ENCODE results near the gene NEDD9.
A peak's percentile ranks its signal among the peaks of the same experiment; 100 is the strongest.

NEDD9 gene

DNA sequence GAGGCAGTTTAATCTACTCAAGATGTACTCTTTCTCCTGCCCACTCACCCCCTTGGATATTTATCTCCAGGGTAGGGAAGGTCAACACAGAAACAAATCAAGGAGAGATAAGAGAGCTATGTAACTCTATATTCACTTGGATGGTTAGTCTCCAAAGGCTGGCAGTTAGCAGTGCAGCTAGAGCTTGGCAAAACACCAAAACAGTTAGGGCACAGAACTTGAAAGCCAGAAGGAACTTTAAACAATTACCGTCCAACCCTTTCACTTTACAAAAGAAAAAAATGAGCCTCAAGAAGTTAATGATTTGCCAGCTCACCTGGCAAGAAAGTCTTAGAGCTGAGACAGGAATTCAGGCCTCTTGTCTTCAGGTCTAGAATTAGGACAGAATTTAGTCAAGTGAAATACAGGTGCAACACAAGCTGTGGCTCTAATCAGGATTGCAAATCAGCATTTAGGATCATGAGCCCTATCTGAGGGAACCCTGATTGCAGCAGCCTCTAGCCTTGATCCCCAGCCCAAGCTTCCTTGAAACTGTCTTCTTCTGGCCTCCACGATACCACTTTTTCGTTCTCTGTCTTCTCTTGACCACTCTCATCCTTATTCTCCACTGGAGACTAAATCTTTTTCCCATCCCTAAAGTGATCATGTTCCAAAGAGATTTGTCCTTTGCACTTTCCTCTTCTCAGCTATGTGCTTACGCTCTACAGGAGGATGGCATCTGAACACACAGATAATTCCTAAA, 14.9 kb downstream of the NEDD9 start:
- DNase-seq (ENCODE audit: low spot score), result no peak

DNA sequence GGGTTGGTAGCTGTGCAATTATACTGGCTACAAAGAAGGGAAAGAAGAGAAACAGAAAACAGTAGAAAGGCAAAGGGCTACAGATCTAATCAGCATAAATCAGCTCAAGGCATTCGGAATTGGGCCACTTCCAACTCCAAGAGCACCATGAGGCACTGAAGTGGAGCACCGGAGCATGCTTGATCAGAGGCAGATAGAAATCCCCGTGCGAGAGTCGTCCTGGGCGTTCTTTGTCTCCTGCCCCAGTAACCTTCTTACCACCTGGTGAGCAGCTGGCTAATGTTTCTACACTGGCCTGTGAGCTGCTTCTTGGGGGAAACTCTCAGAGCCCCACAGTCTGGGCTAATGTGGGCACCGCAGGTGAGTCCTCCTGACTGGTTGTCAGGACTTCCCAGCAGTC, 16.7 kb downstream of the NEDD9 start:
- DNase-seq (ENCODE audit: low spot score), result no peak

DNA sequence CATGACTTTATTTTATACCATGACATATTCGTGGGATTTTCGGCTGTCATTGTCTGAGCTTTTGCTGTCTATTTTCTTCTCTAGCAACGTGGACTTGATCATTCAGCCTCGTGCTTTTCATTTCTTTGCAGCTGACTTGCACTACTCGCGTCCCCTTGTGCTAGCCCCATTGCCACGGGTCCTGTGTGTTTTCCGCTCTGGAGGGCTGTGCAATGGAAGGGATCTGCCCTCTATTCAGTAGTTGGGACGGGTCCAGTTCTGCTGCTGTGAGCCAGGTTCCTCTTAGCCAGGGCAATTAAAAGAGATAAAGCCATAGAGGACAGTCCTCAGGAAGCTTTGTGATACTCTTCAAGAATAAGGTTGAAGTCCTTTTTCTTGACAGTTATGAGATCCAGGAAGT, 17.6 kb downstream of the NEDD9 start:
- no peak for DNase-seq (ENCODE audit: low spot score)

DNA sequence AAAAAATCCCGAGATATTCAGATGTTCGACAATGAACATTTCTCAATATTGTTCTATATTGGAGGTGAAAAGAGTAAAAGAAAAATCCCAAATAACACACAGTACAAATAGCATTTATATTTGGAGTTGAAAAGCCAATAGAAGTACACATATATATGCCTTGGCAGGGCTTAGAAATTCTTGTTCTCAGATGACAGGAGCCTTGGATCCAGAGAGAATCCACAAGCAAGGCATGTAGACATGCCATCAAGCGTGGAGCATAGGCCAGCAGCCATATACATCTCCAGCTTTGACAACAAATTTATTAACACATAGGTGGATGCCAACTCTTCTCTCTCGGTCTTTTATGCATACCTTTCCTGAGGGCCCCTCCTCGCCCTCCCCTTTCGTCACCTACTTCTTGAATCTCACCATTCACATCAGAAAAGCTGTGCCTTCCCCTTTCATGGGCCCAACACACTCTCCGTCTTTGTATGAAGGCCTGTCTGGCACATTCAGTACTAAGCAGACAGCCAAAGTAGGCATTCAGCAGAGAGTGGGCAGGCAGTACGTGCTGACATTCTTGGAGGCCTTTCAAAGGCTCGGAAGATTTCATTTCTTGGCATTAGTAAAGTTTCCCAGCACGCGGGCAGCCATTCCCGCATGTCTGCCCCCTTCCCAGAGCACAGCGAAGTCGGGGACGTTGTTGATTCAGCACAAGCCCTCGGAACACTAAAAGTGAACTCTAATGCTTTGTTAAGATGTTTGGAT, 18.2 kb downstream of the NEDD9 start:
- no peak for DNase-seq (ENCODE audit: low spot score)

DNA sequence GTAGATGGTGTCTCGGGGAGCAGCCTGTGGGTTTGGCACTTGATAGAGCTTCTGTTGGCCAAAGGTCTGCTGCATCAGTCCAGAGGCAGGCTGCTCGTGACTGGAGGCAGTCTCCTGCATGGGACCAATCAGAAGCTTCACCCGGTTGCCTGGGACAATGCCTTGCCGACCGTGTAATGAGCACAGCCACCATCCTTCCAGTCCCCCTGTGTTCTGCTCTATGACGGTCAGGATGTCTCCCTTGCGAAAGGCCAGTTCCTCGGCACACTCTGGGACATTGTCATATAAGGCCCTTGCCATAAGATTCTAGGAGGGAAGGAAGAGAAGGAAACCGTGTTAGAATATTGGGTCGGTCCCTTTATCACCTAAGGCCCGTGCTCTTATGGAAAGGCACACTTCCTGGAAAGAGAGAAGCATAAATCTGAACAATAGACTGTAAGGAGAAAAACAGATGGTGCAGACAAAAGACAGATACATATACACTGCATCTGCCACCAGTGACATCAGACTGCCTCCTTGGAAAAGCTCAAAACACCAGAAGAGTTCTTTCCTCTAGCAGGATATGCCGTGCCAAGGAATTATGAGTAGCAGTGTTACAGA, 18.9 kb downstream of the NEDD9 start:
- no peak for DNase-seq (ENCODE audit: low spot score)

DNA sequence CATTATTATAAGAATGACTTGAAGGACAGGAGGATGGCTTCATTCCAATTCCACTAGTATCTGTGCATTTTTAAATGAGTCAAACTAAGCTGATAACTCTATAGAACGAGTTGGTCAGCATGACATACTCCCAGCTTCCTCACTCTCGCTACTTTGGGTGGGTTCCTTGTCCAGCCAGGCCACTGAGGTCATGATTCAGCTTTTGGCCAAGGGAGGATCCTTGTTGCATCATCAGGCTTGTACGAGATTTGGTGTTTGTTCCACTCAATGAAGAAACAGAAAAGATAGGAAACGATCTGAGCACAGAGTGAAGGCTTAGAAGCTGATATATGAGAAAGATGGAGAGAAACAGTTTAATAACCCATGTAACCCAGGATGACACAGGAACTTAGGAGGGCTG, 19.8 kb downstream of the NEDD9 start:
- DNase-seq (ENCODE audit: low spot score), result peak; percentile 45

DNA sequence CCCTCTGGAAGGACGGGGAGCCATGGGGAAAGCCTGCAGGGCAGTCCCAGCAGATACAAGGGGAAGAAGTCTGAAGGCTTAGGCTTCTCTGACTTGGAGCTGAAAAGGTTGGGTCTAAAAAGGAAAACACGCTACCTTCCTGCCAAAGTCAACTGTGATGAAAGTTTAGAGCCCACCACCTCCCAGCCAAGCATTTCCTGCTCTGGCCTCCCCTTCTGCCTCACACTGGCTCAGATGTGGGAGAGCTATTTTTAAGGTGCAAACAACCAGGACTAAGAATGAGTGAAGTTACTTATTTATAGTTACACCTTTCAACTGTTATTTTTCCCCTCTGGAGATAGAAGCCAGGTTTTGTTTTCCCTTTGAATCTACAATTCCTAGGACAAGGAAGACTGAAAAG, 21.2 kb downstream of the NEDD9 start:
- DNase-seq (ENCODE audit: low spot score), result no peak

DNA sequence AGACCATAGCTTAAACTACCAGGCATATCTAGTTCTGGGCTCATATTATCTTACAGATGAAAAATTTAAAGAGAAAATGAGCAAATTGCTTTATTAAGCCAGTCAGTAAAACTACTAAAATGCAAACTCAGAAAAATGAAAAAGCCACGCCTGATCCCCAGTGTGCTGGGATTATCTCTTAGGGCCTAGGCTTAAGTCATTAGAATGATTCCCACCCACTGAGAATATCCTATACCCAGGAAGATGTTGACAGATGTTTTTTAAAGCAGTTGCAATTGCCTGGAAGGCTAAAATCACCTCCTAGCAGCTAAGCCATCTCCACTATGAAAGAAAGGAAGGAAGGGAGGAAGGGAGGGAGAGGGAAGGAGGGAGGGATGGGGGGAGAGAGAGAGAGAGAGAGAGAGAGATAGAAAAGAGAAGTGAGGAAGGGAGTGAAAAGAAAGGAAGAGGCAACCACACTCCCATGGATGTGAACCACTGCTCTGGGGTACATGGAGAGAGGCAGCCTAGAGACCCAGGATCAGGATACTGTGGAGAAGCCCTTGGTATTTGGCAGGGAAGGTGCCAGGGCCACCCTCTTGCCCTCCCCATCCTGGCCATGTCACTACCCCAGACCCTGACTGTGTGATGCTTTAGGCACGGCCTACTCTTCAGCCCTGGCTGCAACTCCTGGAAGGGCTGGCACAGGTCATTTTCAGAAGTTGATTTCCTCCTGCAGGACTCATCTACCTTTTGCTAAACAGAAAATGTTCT, 21.9 kb downstream of the NEDD9 start:
- DNase-seq (ENCODE audit: low spot score), result no peak

DNA sequence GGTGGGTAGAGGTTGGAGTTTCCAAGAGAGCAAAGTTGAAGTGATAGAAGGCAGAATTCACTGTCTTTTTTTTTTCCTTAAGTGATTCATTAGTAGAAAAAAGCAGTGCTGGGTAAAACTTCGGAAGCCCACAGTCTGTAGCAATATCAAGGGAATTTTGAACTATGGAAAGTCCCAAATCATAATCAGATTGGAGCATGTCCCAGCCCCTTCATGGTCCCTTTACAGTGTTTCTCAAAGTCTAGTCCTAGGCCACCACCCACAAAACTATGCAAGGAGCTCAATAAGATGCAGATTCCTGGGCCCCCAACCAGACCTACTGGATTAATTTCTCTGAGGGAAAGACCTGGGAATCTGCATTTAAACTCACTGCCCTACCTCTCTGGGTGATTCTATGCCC, 22.6 kb downstream of the NEDD9 start:
- no peak for DNase-seq (ENCODE audit: low spot score)

DNA sequence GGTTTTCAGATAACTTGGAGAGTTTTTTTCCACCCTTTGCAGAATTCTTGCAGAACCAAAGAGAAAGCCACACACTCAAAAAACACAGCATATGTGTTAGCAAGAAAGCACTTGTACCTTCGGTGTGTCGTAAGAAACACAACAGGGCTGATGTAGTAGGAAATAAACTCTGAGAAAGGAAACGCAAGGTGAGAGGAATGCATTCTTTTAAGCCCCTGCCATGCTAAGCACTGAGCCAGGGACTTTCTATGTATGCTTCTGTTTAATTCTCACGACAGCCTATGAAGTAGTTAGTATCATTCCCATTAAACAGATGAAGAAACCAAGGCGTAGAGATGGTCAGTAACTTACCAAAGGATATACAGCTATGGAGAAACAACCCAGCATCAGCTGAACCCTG, 23.1 kb downstream of the NEDD9 start:
- DNase-seq (ENCODE audit: low spot score), result no peak

DNA sequence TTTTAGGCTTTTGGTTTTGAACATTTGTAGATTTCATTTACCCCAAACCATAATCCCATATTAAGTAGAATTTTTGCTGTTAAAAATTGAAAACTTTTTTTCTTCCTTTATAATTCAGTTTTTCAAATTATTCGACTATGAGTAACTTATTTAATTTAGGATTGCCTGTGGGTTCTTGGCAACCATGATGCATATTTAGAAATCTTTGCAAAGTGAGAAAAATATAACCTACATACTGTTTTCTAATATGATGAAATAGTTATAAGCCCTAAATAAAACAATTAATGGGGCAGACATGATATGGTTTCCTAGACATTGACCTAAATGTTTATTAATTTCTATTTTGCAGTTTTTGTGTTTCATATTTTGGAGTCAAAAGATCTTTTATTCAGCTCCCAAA, 23.6 kb downstream of the NEDD9 start:
- no peak for DNase-seq (ENCODE audit: low spot score)

DNA sequence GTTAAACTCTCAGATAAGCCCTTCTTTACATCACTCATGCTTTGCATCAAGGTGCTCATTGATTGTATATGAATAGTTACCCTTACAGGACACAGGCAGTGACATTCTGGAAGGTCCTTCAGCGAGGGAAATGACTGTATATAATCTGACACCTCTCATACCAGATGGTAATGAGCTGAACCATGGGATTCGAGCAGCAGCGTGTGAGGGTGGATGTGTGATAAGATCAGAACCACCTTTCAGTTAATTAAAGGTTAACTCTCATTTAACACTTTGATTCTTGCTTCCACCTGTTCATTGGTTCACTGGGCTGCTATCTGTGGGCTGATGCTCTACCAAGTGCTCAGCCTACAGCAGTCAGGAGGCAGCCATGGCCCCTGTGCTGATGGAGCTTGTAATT, 24.2 kb downstream of the NEDD9 start:
- DNase-seq (ENCODE audit: low spot score), result no peak

DNA sequence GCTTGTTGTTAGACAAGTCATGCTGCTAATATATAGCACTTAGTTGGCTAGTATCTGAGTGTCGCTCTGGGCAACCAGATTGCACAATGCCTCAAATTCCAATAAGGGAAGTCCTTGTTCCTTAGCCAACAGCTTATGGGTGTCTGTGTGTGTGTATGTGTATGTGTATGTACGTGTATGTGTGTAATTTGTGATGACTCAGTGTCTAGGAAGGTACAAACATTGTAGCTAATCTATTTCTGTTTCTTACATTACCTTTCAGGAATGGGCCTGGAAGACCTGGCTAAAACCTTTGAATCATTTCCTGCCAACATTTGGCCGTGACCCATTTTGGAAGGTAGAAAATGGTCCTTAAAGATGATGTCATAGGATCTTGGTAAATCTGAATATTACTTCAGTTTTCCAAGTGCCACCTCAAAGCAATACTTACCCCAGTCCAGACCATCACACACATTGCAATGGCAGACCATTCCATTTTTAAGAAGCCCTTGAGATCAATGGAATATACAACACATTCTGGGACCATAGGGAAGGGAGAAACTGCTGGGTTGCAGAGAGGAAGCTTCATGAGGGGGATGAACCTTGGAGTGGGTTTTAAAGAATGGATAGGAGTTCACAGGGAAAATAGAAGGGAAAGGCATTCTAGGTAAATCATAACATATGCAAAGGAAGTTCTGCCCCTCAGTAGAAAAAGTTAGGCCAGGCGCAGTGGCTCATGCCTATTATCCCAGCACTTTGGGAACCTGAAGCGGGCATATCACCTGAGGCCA, 25.1 kb downstream of the NEDD9 start:
- peak; percentile 91 for DNase-seq (ENCODE audit: low spot score)

DNA sequence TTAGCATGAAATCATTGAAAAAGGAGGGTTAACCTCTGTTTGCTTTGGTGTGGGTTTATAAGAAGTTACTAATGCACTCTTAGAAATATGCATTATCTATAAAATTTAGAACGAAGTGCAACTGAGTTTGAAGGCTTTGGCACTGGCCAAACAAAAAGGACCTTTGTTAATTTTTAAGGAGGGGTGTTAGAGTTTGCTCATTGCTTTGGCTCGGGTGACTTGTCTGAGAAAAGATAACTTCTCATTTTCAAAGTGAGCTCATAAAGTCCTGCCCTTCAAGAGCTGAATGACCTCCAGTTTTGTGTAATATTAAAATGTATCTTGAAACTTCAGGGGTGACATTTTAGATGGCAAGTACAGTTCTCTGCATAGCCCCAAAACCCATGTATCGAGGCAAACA, 25.9 kb downstream of the NEDD9 start:
- no peak for DNase-seq (ENCODE audit: low spot score)

DNA sequence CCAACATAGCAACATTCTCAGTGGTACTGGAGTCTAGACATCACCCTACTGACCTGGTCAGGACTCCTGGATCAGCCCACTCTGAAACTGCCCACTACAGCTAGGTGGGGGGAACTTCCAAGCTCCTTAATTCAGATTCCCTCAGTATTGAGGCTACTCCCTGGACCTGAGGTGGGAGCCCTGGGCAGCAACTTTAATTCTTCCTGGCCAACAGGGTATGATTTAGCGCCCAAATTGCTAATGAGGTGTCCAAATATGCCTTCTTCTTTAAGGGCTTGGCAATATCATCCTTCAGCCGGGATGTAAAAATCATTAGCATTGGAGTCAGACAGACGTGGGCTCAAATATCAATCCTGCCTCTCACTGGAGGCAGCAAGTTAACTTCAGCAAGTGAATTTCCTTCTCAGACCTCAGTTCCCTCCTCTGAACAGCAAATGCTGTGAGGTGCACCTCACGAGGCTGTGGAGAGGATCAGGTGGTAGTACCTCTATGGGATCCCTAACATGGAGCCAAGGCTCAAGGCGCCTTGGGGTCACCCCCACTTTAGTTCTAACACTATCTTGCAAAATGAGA, 27.6 kb downstream of the NEDD9 start:
- DNase-seq (ENCODE audit: low spot score), result no peak

DNA sequence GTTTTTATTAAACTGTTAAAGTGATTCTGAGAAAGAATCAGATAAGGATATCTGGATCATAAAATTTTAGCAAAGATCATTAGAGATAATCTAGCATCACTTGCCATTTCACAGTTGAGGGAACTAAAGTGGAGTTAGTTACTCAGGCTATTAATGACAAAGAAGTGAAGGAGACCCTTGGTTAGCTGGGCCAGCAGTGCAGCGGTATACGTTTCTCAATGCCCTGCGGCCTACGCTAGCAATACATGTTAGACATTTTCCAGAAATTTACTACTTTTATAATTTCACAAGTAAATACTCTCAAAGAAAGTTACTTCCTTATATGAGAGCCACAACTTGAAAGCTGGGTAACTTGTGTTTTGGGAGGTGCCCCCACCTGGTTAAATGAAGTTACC, 28.5 kb downstream of the NEDD9 start:
- no peak for DNase-seq (ENCODE audit: low spot score)

DNA sequence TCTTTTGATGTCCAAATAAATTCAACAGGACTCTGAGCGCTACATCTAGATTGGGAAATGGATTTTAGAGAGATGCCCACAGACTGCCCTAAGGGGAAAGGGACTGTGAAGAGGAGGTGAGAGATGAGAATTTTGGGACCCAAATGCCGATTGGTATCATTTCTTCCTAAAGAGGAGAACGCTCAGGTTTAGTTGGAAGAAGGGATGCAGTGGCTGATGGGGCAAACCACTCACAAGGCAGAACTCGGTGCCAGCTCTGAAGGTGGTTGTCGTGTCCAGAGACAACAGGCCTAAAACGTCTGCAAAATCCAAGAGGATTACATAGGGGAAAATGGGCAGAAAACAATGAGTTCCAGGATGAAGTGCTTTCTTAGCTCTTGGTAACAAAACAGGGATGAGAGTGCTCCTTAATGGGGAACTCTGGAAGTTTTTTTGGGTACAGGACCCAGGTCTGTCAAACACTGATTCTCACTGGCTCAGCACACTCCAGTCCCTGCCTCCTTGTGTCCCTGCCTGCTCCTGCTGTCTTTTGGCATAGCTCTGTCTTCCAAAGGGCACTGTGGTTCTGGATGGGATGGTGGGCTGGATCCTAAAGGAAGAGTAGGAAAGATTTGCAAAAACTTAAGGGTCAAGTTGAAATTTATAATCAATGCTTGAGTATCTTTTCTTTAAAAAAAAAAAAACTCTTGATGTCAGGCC, 29.0 kb downstream of the NEDD9 start:
- DNase-seq (ENCODE audit: low spot score), result no peak

DNA sequence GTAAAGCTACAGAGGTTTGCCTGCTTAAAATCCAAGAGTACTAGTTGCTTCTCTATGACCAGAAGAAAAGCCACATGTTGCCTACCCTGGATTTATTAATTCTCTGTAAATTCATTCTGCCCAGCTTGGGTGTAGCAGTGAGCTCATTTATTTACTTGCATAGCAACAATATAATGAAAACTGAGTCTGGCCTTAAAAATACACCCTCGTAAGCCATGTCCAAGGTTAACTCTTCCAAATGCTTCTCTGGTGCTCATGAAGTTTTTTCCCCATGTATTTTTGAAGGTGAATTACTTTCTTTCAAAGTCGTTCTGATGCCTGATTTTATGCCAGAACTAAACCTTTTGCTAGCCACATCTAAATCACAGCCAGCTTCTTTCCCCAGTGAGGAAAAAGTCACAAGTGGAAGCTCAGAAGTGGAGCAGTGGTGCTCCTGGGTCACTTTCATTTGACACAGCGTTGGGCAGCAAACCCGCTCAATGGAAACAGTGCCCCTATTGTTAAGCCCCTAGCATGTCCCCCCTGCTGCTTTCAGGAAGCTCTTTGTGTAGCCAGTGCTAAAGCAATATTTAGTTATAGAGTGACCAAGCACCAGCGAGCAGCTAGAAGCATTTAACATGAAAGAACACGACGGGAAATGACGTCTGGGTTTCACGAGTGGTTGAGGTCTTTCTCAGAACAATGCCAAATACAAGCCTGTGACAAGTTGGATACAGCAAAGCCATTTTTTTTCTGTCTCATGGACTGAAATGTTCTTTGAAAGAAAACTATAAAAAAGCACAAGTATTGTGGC, 29.8 kb downstream of the NEDD9 start:
- DNase-seq (ENCODE audit: low spot score), result peak; percentile 94

DNA sequence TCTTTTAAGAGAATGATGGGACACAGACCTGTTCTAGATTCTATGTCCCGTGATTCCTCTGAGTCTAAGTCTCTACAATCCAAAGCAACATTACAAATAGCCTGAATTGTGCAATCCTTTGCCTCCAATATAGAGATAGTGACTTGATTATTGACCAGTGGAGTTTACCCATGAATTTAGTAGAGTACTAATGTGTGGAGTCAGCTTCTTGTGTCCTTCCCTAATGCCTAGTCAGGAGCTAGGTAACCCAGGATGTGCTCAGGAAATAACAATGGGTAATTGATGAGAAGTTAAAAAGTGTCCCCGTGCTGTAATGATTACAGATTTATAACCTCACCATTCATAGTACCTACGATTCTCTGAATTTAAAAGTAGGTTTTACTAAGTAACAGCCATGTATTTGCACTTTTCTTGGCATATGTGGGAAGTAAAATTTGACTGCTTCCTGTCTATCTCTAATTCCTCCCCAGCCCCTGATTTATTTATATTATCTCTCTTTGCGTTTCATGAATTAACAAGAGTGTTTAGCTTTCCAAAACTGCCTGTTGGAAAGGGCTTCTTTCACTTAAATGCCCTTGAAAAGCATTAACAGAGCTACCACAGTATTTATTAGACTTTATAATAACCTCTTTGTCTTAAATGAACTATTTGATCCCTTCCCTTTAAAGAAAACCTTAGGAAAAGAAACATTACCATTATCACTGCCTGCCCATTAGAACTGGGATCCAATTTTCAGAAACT, 30.5 kb downstream of the NEDD9 start:
- no peak for DNase-seq (ENCODE audit: low spot score)
